HepG2 (cell line): ENCODE results near the gene GATC. TPM values are rescaled to one million over a fixed set of nuclear protein-coding genes. Genes with fewer than 3 reads are reported as not detected.

Experiments used
- CBX2 ChIP-seq, 2 experiments: fragments of 200-600 bp in 1 of 2; sonication (generic); formaldehyde crosslinking in 1 of 2; IDR thresholded peaks; 2 replicates each; pipeline versions ENCODE4 v1.7.0 to v1.8.1; 2018 to 2022; ENCODE audit warnings: low read depth in 2 of 2, low read length in 1 of 2, mild to moderate bottlenecking in 1 of 2, missing genetic modification reagents in 1 of 2
- HMGA1 ChIP-seq: sonication (generic); formaldehyde crosslinking; conservative IDR thresholded peaks from 2 replicates; pipeline ENCODE4 v1.4.0; 2020; ENCODE audit warnings: missing genetic modification reagents
- IKZF5 ChIP-seq: IDR thresholded peaks from 2 replicates; pipeline ENCODE4 v1.6.1; 2018; ENCODE audit warnings: missing genetic modification reagents, mild to moderate bottlenecking, missing compliant biosample characterization
- IRX3 ChIP-seq: sonication (generic); formaldehyde crosslinking; IDR thresholded peaks from 2 replicates; pipeline ENCODE4 v1.8.1; 2023; ENCODE audit warnings: mild to moderate bottlenecking, low read depth, missing genetic modification reagents, borderline replicate concordance
- SRSF1 ChIP-seq: fragments of 200-400 bp; formaldehyde crosslinking; optimal IDR thresholded peaks from 2 replicates; pipeline ENCODE3; 2017; ENCODE audit warnings: mild to moderate bottlenecking, low read depth, low read length, moderate library complexity
- TERF1 ChIP-seq: sonication (generic); formaldehyde crosslinking; IDR thresholded peaks from 2 replicates; pipeline ENCODE4 v1.8.0; 2022; ENCODE audit warnings: mild to moderate bottlenecking, missing genetic modification reagents, moderate library complexity
- ZBTB7B ChIP-seq: sonication (generic); formaldehyde crosslinking; IDR thresholded peaks from 2 replicates; pipeline ENCODE4 v1.4.0; 2020; ENCODE audit warnings: missing genetic modification reagents
- ZFYVE20 ChIP-seq: sonication (generic); formaldehyde crosslinking; IDR thresholded peaks from 2 replicates; pipeline ENCODE4 v1.8.0; 2023; ENCODE audit warnings: low read depth, mild to moderate bottlenecking, moderate library complexity, missing genetic modification reagents, borderline replicate concordance
- ZNF142 ChIP-seq: sonication (generic); formaldehyde crosslinking; IDR thresholded peaks from 2 replicates; pipeline ENCODE4 v1.4.0; 2020; ENCODE audit warnings: missing genetic modification reagents
- ZNF354B ChIP-seq: sonication (generic); formaldehyde crosslinking; IDR thresholded peaks from 2 replicates; pipeline ENCODE4 v1.8.0; 2022; ENCODE audit warnings: mild to moderate bottlenecking, missing genetic modification reagents
- ZNF546 ChIP-seq: sonication (generic); formaldehyde crosslinking; conservative IDR thresholded peaks from 2 replicates; pipeline ENCODE4 v1.8.1; 2023; ENCODE audit warnings: mild to moderate bottlenecking, missing genetic modification reagents
- ZNF609 ChIP-seq: sonication (generic); formaldehyde crosslinking; IDR thresholded peaks from 2 replicates; pipeline ENCODE4 v1.4.0; 2020; ENCODE audit warnings: mild to moderate bottlenecking, missing genetic modification reagents, borderline replicate concordance
- ZNF75D ChIP-seq: sonication (generic); formaldehyde crosslinking; IDR thresholded peaks from 2 replicates; pipeline ENCODE4 v1.8.1; 2023; ENCODE audit warnings: missing genetic modification reagents, mild to moderate bottlenecking, borderline replicate concordance
- polyA plus RNA-seq, 8 experiments: library from polyadenylated mRNA; depleted of rRNA in 3 of 8; stranded (reverse) in 7 of 8; unstranded in 1 of 8; fragments of >200 nt; fragmentation: Illumina TruSeq in 4 of 8; extraction: Trizol in 4 of 8; gene quantifications; 2 replicates each; pipeline versions ENCODE4 v1.2.1 to v1.2.3, GENCODE V29; 2011 to 2016; ENCODE audit warnings: low read depth in 4 of 8, missing spikeins in 1 of 8, mixed read lengths in 1 of 8; ENCODE audit not compliant: insufficient read depth in 1 of 8
- total RNA-seq, 5 experiments: library from RNA; depleted of rRNA; stranded (reverse); fragments of >200 nt; fragmentation: Illumina TruSeq; extraction: Trizol; gene quantifications; 2 replicates each; pipeline ENCODE4 v1.2.3, GENCODE V29; 2016; ENCODE audit warnings: low read depth in 1 of 5

The GATC gene
- total and polyA plus RNA-seq, 2 of the 13 experiments (the other 11 are each of a cell fraction or from before 2014, with no cell fraction given) = 17.7 to 29.7 TPM

DNA sequence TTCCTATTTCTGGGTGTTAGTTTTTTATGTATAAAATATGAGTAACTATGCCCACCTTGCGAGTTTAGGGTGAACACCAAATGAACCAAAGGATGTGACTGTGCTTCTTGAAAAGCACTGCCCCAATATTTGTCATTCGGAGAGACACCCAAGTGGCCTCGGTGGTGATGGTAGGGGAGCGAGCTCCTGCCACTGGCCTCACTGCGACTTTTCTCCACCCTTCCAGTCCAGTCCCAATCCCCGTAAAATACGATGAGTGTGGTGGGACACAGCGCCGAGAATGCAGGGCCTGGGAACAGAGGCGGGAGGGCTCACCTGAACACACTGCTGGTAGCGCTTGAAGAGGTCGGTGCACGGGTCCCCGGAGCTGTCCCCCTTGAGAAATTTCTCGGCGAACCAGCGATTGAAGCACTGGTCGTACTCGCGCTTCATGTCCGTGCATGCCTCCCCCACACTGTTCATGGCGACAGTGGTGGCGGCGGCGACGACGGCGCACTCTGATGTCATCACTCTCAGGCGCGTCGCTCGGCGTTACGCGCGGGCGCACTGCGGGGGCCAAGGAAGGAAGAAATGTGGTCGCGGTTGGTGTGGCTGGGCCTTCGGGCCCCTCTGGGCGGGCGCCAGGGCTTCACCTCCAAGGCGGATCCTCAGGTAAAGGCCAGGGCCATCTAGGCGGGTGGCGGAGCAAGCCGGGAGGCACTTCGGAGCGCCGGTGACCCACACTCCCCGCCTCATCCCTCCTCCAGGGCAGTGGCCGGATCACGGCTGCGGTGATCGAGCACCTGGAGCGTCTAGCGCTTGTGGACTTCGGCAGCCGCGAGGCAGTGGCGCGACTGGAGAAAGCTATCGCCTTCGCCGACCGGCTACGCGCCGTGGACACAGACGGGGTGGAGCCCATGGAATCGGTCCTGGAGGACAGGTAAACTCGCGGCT, at the start of gene GATC, which contains the start of gene TRIAP1 (continued):
- TF ChIP-seq HMGA1 (CRISPR knock-in tag) (no peak), IKZF5 (CRISPR knock-in tag) (peak; percentile 94), ZFYVE20 (CRISPR knock-in tag) (no peak), ZNF609 (CRISPR knock-in tag) (peak; percentile 72), ZNF354B (CRISPR knock-in tag) (no peak; the same call in 1 of the 2 replicates), TERF1 (CRISPR knock-in tag) (no peak; the same call in 1 of the 2 replicates), ZNF142 (CRISPR knock-in tag) (peak; percentile 95), CBX2 (IDR thresholded peaks at IDR 0.05; ENCODE audit: low read depth, low read length) (no peak), CBX2 (CRISPR knock-in tag; IDR thresholded peaks at IDR 0.05; ENCODE audit: low read depth) (peak; percentile 25; the same call in 1 of the 2 replicates), ZNF75D (CRISPR knock-in tag) (no peak), IRX3 (CRISPR knock-in tag) (0 out of 2 replicates have a peak, but pooled peaks have one; percentile 78), ZBTB7B (CRISPR knock-in tag) (peak; percentile 53; the same call in 1 of the 2 replicates), SRSF1 (peak; percentile 93), ZNF546 (peak; percentile 80)
